Panc1 (cell line): ENCODE measurements around the gene UTS2R. TPM values are rescaled to one million over a fixed set of nuclear protein-coding genes. Genes with fewer than 3 reads are reported as not detected.

Source experiments
- ATAC-seq: fragments of 200-7000 bp; cut with Tn5 transposase; 2 replicates; pipeline ENCODE4 v1.9.1; 2020; ENCODE audit warnings: mild to moderate bottlenecking, moderate library complexity
- BruUV-seq: library from RNA; stranded (reverse); fragments of 400-500 nt; replicated peaks from 2 replicates; lab custom pipeline; 2021; lab: Mats Ljungman, UMichigan
- CTCF ChIA-PET: fragments of 300-600 bp; sonication (Branson Sonifier 250); formaldehyde crosslinking; loops from one replicate; lab custom pipeline; 2022; ENCODE audit warnings: antibody characterized with exemption; lab: Charles Lee
- POLR2A ChIA-PET: fragments of 300-600 bp; sonication (Branson Sonifier 250); formaldehyde crosslinking; loops from one replicate; lab custom pipeline; 2022; ENCODE audit warnings: antibody characterized with exemption; lab: Charles Lee
- DNase-seq: peaks from one replicate; pipeline ENCODE4 v3.0.0-alpha.2; 2010; ENCODE audit warnings: low read depth, low spot score
- H3K27ac ChIP-seq: 2 replicates; pipeline ENCODE4 v1.5.1; 2011; ENCODE audit warnings: mild to moderate bottlenecking, low read length, inconsistent platforms
- H3K27me3 ChIP-seq: fragments of 200-500 bp; sonication (Bioruptor generic); 2 replicates; pipeline ENCODE4 v1.6.0; 2014; ENCODE audit warnings: low read length, inconsistent platforms; ENCODE audit not compliant: control insufficient read depth, insufficient read depth
- H3K36me3 ChIP-seq: fragments of 200-500 bp; sonication (Bioruptor generic); 2 replicates; pipeline ENCODE4 v1.5.1; 2014; ENCODE audit warnings: inconsistent platforms, mild to moderate bottlenecking, low read length, moderate library complexity; ENCODE audit not compliant: control insufficient read depth, insufficient read depth
- H3K4me1 ChIP-seq: 2 replicates; pipeline ENCODE4 v1.5.1; 2011; ENCODE audit warnings: inconsistent platforms, mild to moderate bottlenecking, low read length, moderate library complexity; ENCODE audit not compliant: control insufficient read depth, insufficient read depth
- H3K4me3 ChIP-seq, 2 experiments: 2 replicates each; pipeline ENCODE4 v1.5.1; 2011 to 2012; ENCODE audit warnings: low read depth in 2 of 2, low read length in 2 of 2, mild to moderate bottlenecking in 2 of 2, inconsistent platforms in 1 of 2, moderate library complexity in 1 of 2
- H3K9me3 ChIP-seq: fragments of 200-500 bp; sonication (Bioruptor generic); 2 replicates; pipeline ENCODE4 v1.5.1; 2014; ENCODE audit warnings: low read depth, mild to moderate bottlenecking, inconsistent platforms, low read length, moderate library complexity; ENCODE audit not compliant: control insufficient read depth, insufficient read depth
- CTCF ChIP-seq: fragments of 450-650 bp; IDR thresholded peaks from 2 replicates; pipeline ENCODE4 v1.5.1; 2017; ENCODE audit warnings: mild to moderate bottlenecking
- POLR2AphosphoS5 ChIP-seq: IDR thresholded peaks from 2 replicates; pipeline ENCODE4 v1.6.1; 2012; ENCODE audit warnings: mild to moderate bottlenecking, low read depth, low read length, moderate library complexity
- REST ChIP-seq, 2 experiments: IDR thresholded peaks; 2 replicates each; pipeline ENCODE4 v1.6.1; 2011 to 2012; ENCODE audit warnings: low read depth in 2 of 2, control low read depth in 1 of 2, low read length in 1 of 2, mild to moderate bottlenecking in 1 of 2, moderate library complexity in 1 of 2; ENCODE audit not compliant: insufficient read depth in 1 of 2
- SIN3A ChIP-seq: IDR thresholded peaks from 2 replicates; pipeline ENCODE4 v1.6.1; 2012; ENCODE audit warnings: low read depth, mild to moderate bottlenecking, low read length, moderate library complexity, borderline replicate concordance; ENCODE audit not compliant: insufficient read depth
- TCF7L2 ChIP-seq: IDR thresholded peaks from 2 replicates; pipeline ENCODE4 v1.6.1; 2011; ENCODE audit warnings: mild to moderate bottlenecking, low read depth, low read length, inconsistent platforms
- in situ Hi-C: cut with HindIII; loops from 2 replicates; pipeline ENCODE4 v1.10.0; 2016; ENCODE audit warnings: low sequenced_read_pairs, low pct_unique_long_range_greater_than_20kb
- intact Hi-C: fragments of 100-400 bp; cut with micrococcal nuclease; formaldehyde crosslinking; loops from one replicate; pipeline ENCODE4 v1.10.0; 2022; ENCODE audit not compliant: unreplicated experiment
- total RNA-seq: library from RNA; stranded (reverse); gene quantifications from one replicate; pipeline ENCODE4 v1.2.1, GENCODE V29; 2021; ENCODE audit not compliant: unreplicated experiment

Gene UTS2R
- total RNA-seq, 1 experiment from 2014 or later: 0.39 TPM

GRCh38 chr17:82343560-82343959, 28.0 kb upstream of the UTS2R start:
- peaks cover 41% of the 10 kb centered on the region for H3K4me1 ChIP-seq
- ATAC-seq: no peak
- ChIA-PET CTCF (no interaction called here), POLR2A (interaction anchor here (0.7 kb wide), 1 partner anchor 74 kb away, joined by 4 read pairs; no protein-coding TSS in a partner anchor)
- BruUV-seq: no TSS peak
- no peak overlapping the region for H3K27ac ChIP-seq
- H3K27me3 ChIP-seq: no peaks in the 10 kb centered on the region
- intact Hi-C loops: no loop called here
- H3K36me3 ChIP-seq: no peaks in the 10 kb centered on the region
- in situ Hi-C loops: loop anchor here (10.0 kb wide), 1 partner anchor 49 kb away; no protein-coding TSS in a partner anchor
- no peak for DNase-seq
- no peak overlapping the region for H3K4me3 ChIP-seq
- TF ChIP-seq POLR2AphosphoS5: no peak
- no peak for TF ChIP-seq SIN3A
- TF ChIP-seq REST (IDR thresholded peaks at IDR 0.05; ENCODE audit: insufficient read depth in 1 of 2, low read depth in 2 of 2, low read length in 1 of 2): no peak
- TF ChIP-seq TCF7L2: no peak
- no peak for TF ChIP-seq CTCF
- no peaks in the 10 kb centered on the region for H3K9me3 ChIP-seq

DNA sequence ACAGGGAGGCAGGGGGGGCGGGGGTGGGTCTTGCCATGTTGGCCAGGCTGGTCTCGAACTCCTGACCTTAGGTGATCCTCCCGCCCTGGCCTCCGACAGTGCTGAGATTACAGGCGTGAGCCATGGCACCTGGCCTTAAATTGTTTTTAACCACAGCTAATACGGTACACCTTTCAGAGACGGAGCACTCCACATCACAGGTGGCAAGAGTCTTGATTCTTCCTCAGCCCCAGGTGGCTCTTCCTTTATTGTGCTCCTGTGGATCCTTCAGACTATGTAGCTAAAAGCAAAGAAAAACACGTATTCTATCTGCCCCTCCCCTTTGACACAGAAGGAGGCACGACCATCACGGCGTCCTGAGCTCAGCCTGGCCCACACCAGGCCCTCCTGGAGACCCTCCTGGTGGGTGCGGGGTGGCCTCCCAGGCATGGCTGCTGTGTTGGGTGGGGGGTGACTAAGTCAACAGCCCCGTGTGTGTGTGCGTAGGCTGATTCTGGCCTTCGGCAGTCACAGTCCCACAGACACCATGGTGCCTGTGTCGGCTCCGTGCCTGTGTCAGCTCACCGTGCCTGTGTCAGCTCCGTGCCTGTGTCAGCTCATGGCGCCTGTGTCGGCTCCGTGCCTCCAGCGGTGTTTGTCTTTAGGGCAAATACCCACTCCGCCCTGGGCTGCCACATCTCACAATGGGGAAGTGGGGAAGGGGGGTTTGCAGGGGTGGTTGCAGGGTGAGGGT, 27.2 kb upstream of the UTS2R start:
- in situ Hi-C loops: loop anchor here (10.0 kb wide), 1 partner anchor 50 kb away; no protein-coding TSS in a partner anchor
- H3K27ac ChIP-seq: no peak overlapping the region
- H3K27me3 ChIP-seq: no peaks in the 10 kb centered on the region
- no peak for DNase-seq
- no TSS peak for BruUV-seq
- H3K4me3 ChIP-seq: no peak overlapping the region
- no peaks in the 10 kb centered on the region for H3K9me3 ChIP-seq
- CTCF ChIA-PET: no interaction called here
- peaks cover 42% of the 10 kb centered on the region for H3K4me1 ChIP-seq
- POLR2A ChIA-PET: interaction anchor here (0.7 kb wide), 1 partner anchor 73 kb away, joined by 4 read pairs; no protein-coding TSS in a partner anchor
- no peak for TF ChIP-seq CTCF
- no peak for TF ChIP-seq REST (IDR thresholded peaks at IDR 0.05; ENCODE audit: insufficient read depth in 1 of 2, low read depth in 2 of 2, low read length in 1 of 2)
- TF ChIP-seq TCF7L2: no peak
- TF ChIP-seq POLR2AphosphoS5: no peak
- no peak for TF ChIP-seq SIN3A
- intact Hi-C loops: no loop called here
- no peaks in the 10 kb centered on the region for H3K36me3 ChIP-seq
- no peak for ATAC-seq
